Kasumi-1 (cell line): Measurements from ENCODE around the gene B4GALNT2.
A peak's percentile ranks its signal among the peaks of the same experiment; 100 is the strongest.
"Not testable (repeated sequence)": the region's sequence is repeated elsewhere in the genome, so short reads cannot be mapped to it uniquely, and the experiment has no call there.

ENCODE experiments used
- DNase-seq, 2 experiments: peaks; one replicate each; lab custom pipeline; 2025; lab: John Stamatoyannopoulos, UW

Gene B4GALNT2

GRCh38 chr17:49121696-49122292, 10.8 kb upstream of the B4GALNT2 start:
- no peak for DNase-seq

- no peak for DNase-seq
Measured at GRCh38 chr17:49122566-49122965, 10.0 kb upstream of the B4GALNT2 start.

- DNase-seq, result no peak
Measured at GRCh38 chr17:49123061-49123460, 9.5 kb upstream of the B4GALNT2 start.

GRCh38 chr17:49125449-49125848, 7.1 kb upstream of the B4GALNT2 start:
- DNase-seq, result no peak

- not testable (repeated sequence) for DNase-seq
Measured at GRCh38 chr17:49126183-49126859, 6.2 kb upstream of the B4GALNT2 start.

- DNase-seq, result not testable (repeated sequence)
Measured at GRCh38 chr17:49129359-49129950, 3.1 kb upstream of the B4GALNT2 start.

- DNase-seq, result no peak
Measured at GRCh38 chr17:49130891-49131290, 1.7 kb upstream of the B4GALNT2 start.

GRCh38 chr17:49132317-49132698, 261 bp upstream of the B4GALNT2 start:
- no peak for DNase-seq

GRCh38 chr17:49136335-49136734, 3.8 kb downstream of the B4GALNT2 start:
- no peak for DNase-seq

GRCh38 chr17:49145654-49146053, 13.1 kb downstream of the B4GALNT2 start:
- DNase-seq, result not testable (repeated sequence)

- DNase-seq, result no peak
Measured at GRCh38 chr17:49146620-49147306, 14.2 kb downstream of the B4GALNT2 start.

GRCh38 chr17:49148171-49148570, 15.6 kb downstream of the B4GALNT2 start:
- DNase-seq, result no peak

- no peak for DNase-seq
Measured at GRCh38 chr17:49151996-49152395, 19.4 kb downstream of the B4GALNT2 start.

- DNase-seq, result no peak
Measured at GRCh38 chr17:49156256-49156655, 23.7 kb downstream of the B4GALNT2 start.

- no peak for DNase-seq
Measured at GRCh38 chr17:49157784-49158183, 25.2 kb downstream of the B4GALNT2 start.

- DNase-seq, result no peak
Measured at GRCh38 chr17:49162866-49163265, 30.3 kb downstream of the B4GALNT2 start.

GRCh38 chr17:49165143-49165542, 32.6 kb downstream of the B4GALNT2 start:
- DNase-seq, result no peak

GRCh38 chr17:49168706-49169105, 36.1 kb downstream of the B4GALNT2 start:
- no peak for DNase-seq

GRCh38 chr17:49170216-49170615, 37.6 kb downstream of the B4GALNT2 start:
- no peak for DNase-seq

GRCh38 chr17:49170711-49171110, 38.1 kb downstream of the B4GALNT2 start:
- DNase-seq, result not testable (repeated sequence)

- not testable (repeated sequence) for DNase-seq
Measured at GRCh38 chr17:49175978-49176377, 43.4 kb downstream of the B4GALNT2 start.

GRCh38 chr17:49180303-49180702, 47.7 kb downstream of the B4GALNT2 start:
- DNase-seq, result peak; percentile 70 to 80
